Measurements from ENCODE around the gene IMMP2L.
"Not testable (repeated sequence)": the region's sequence is repeated elsewhere in the genome, so short reads cannot be mapped to it uniquely, and the experiment has no call there.

The IMMP2L gene

GRCh38 chr7:111262293-111263116 is 299.8 kb downstream of the IMMP2L start:
- no peak for DNase-seq (ENCODE audit: low read depth)

GRCh38 chr7:111261496-111261895 is 300.8 kb downstream of the IMMP2L start:
- no peak for DNase-seq (ENCODE audit: low read depth)

GRCh38 chr7:111259991-111260390 is 302.3 kb downstream of the IMMP2L start:
- DNase-seq (ENCODE audit: low read depth), result no peak

- DNase-seq (ENCODE audit: low read depth), result no peak
Observed at GRCh38 chr7:111256391-111256790, 305.9 kb downstream of the IMMP2L start.

- no peak for DNase-seq (ENCODE audit: low read depth)
Observed at GRCh38 chr7:111255576-111255975, 306.7 kb downstream of the IMMP2L start.

- not testable (repeated sequence) for DNase-seq (ENCODE audit: low read depth)
Observed at GRCh38 chr7:111251365-111251764, 310.9 kb downstream of the IMMP2L start.

- not testable (repeated sequence) for DNase-seq (ENCODE audit: low read depth)
Observed at GRCh38 chr7:111249807-111250206, 312.5 kb downstream of the IMMP2L start.

- DNase-seq (ENCODE audit: low read depth), result no peak
Observed at GRCh38 chr7:111242141-111242755, 320.0 kb downstream of the IMMP2L start.

GRCh38 chr7:111240371-111240770 is 321.9 kb downstream of the IMMP2L start:
- no peak for DNase-seq (ENCODE audit: low read depth)

GRCh38 chr7:111239437-111239836 is 322.9 kb downstream of the IMMP2L start:
- DNase-seq (ENCODE audit: low read depth), result no peak

- no peak for DNase-seq (ENCODE audit: low read depth)
Observed at GRCh38 chr7:111238886-111239285, 323.4 kb downstream of the IMMP2L start.

- DNase-seq (ENCODE audit: low read depth), result no peak
Observed at GRCh38 chr7:111235709-111236108, 326.6 kb downstream of the IMMP2L start.

GRCh38 chr7:111232249-111233084 is 329.8 kb downstream of the IMMP2L start:
- DNase-seq (ENCODE audit: low read depth), result no peak

GRCh38 chr7:111229916-111230315 is 332.4 kb downstream of the IMMP2L start:
- peak; percentile 11 for DNase-seq (ENCODE audit: low read depth)

- DNase-seq (ENCODE audit: low read depth), result no peak
Observed at GRCh38 chr7:111229181-111229740, 333.0 kb downstream of the IMMP2L start.

- no peak for DNase-seq (ENCODE audit: low read depth)
Observed at GRCh38 chr7:111228437-111228836, 333.9 kb downstream of the IMMP2L start.

- DNase-seq (ENCODE audit: low read depth), result no peak
Observed at GRCh38 chr7:111226800-111227199, 335.5 kb downstream of the IMMP2L start.

- DNase-seq (ENCODE audit: low read depth), result no peak
Observed at GRCh38 chr7:111224354-111225231, 337.7 kb downstream of the IMMP2L start.

GRCh38 chr7:111223802-111224253 is 338.5 kb downstream of the IMMP2L start:
- no peak for DNase-seq (ENCODE audit: low read depth)

GRCh38 chr7:111215550-111215949 is 346.7 kb downstream of the IMMP2L start:
- no peak for DNase-seq (ENCODE audit: low read depth)

GRCh38 chr7:111212857-111213523 is 349.3 kb downstream of the IMMP2L start:
- DNase-seq (ENCODE audit: low read depth), result no peak

All from fibroblast of gingiva (primary cell).